Measurements from ENCODE around the gene ZNF764. TPM values are rescaled to one million over a fixed set of nuclear protein-coding genes. Genes with fewer than 3 reads are reported as not detected.

ZNF764 gene
- total RNA-seq, 1 experiment from 2014 or later, result 8.3 TPM

- Mint-ChIP-seq H3K4me3 (ENCODE audit: unreplicated experiment) (no peak overlapping the region), H3K9me3 (ENCODE audit: unreplicated experiment) (no peaks in the 10 kb centered on the region), H3K27ac (ENCODE audit: low read depth, unreplicated experiment) (no peak overlapping the region), H3K27me3 (ENCODE audit: insufficient read depth, unreplicated experiment) (no peaks in the 10 kb centered on the region), H3K4me1 (ENCODE audit: insufficient read depth, unreplicated experiment) (no peaks in the 10 kb centered on the region), H3K36me3 (ENCODE audit: insufficient read depth, unreplicated experiment) (peaks cover 60% of the 10 kb centered on the region)
- POLR2A ChIA-PET, result interaction anchor here (0.8 kb wide), 1 partner anchor 70 kb away, joined by 3 read pairs; the partner anchor contains the start of gene ZNF747
- intact Hi-C loops (cut with micrococcal nuclease), result no loop called here
- BruUV-seq (replicated peaks), result no TSS peak
- DNase-seq (ENCODE audit: unreplicated experiment), result no peak
- CTCF ChIA-PET, result interaction anchor here (0.6 kb wide), 1 partner anchor 77 kb away, joined by 3 read pairs; no protein-coding TSS in a partner anchor
- TF ChIP-seq CTCF (IDR thresholded peaks at IDR 0.05; ENCODE audit: unreplicated experiment), result no peak
Observed at GRCh38 chr16:30604316-30604947, 46.3 kb upstream of the ZNF764 start.

GRCh38 chr16:30603945-30604315 lies 45.8 kb upstream of the ZNF764 start:
- Mint-ChIP-seq H3K4me3 (ENCODE audit: unreplicated experiment) (no peak overlapping the region), H3K36me3 (ENCODE audit: insufficient read depth, unreplicated experiment) (peaks cover 60% of the 10 kb centered on the region), H3K9me3 (ENCODE audit: unreplicated experiment) (no peaks in the 10 kb centered on the region), H3K4me1 (ENCODE audit: insufficient read depth, unreplicated experiment) (no peaks in the 10 kb centered on the region), H3K27ac (ENCODE audit: low read depth, unreplicated experiment) (no peak overlapping the region), H3K27me3 (ENCODE audit: insufficient read depth, unreplicated experiment) (no peaks in the 10 kb centered on the region)
- BruUV-seq (replicated peaks), result no TSS peak
- no peak for DNase-seq (ENCODE audit: unreplicated experiment)
- TF ChIP-seq CTCF (IDR thresholded peaks at IDR 0.05; ENCODE audit: unreplicated experiment), result no peak
- POLR2A ChIA-PET, result interaction anchor here (0.8 to 0.9 kb wide), 2 partner anchors 46 to 69 kb away, joined by 3 read pairs; partner anchors contain the start of genes PRR14 and ZNF747
- CTCF ChIA-PET, result interaction anchor here (0.6 to 1.9 kb wide), 3 partner anchors 8 to 77 kb away, joined by 3 to 9 read pairs (median 3); no protein-coding TSS in a partner anchor
- intact Hi-C loops (cut with micrococcal nuclease), result no loop called here

- Mint-ChIP-seq H3K4me3 (ENCODE audit: unreplicated experiment) (no peak overlapping the region), H3K27ac (ENCODE audit: low read depth, unreplicated experiment) (no peak overlapping the region), H3K9me3 (ENCODE audit: unreplicated experiment) (no peaks in the 10 kb centered on the region), H3K36me3 (ENCODE audit: insufficient read depth, unreplicated experiment) (peaks cover 53% of the 10 kb centered on the region), H3K4me1 (ENCODE audit: insufficient read depth, unreplicated experiment) (no peaks in the 10 kb centered on the region), H3K27me3 (ENCODE audit: insufficient read depth, unreplicated experiment) (no peaks in the 10 kb centered on the region)
- no TSS peak for BruUV-seq (replicated peaks)
- CTCF ChIA-PET, result interaction anchor here (0.6 to 1.9 kb wide), 4 partner anchors 26 to 193 kb away, joined by 3 to 9 read pairs (median 4); no protein-coding TSS in a partner anchor
- DNase-seq (ENCODE audit: unreplicated experiment), result no peak
- intact Hi-C loops (cut with micrococcal nuclease), result no loop called here
- POLR2A ChIA-PET, result interaction anchor here (0.7 to 2.5 kb wide), 4 partner anchors 8 to 48 kb away, joined by 3 to 9 read pairs (median 4); partner anchors contain the start of genes PRR14, ZNF688 and ZNF689
- no peak for TF ChIP-seq CTCF (IDR thresholded peaks at IDR 0.05; ENCODE audit: unreplicated experiment)
Observed at GRCh38 chr16:30602616-30603277, 44.6 kb upstream of the ZNF764 start.

GRCh38 chr16:30601966-30602365 lies 43.8 kb upstream of the ZNF764 start:
- CTCF ChIA-PET, result interaction anchor here (0.6 to 1.6 kb wide), 3 partner anchors 122 to 192 kb away, joined by 3 to 5 read pairs (median 4); no protein-coding TSS in a partner anchor
- DNase-seq (ENCODE audit: unreplicated experiment), result no peak
- POLR2A ChIA-PET, result interaction anchor here (0.7 to 2.5 kb wide), 3 partner anchors 9 to 45 kb away, joined by 3 to 9 read pairs (median 5); partner anchors contain the start of genes ZNF688 and ZNF689
- no TSS peak for BruUV-seq (replicated peaks)
- Mint-ChIP-seq H3K4me1 (ENCODE audit: insufficient read depth, unreplicated experiment) (no peaks in the 10 kb centered on the region), H3K9me3 (ENCODE audit: unreplicated experiment) (no peaks in the 10 kb centered on the region), H3K36me3 (ENCODE audit: insufficient read depth, unreplicated experiment) (peaks cover 45% of the 10 kb centered on the region), H3K27ac (ENCODE audit: low read depth, unreplicated experiment) (peak overlapping the region; percentile 23), H3K27me3 (ENCODE audit: insufficient read depth, unreplicated experiment) (no peaks in the 10 kb centered on the region), H3K4me3 (ENCODE audit: unreplicated experiment) (no peak overlapping the region)
- intact Hi-C loops (cut with micrococcal nuclease), result no loop called here
- no peak for TF ChIP-seq CTCF (IDR thresholded peaks at IDR 0.05; ENCODE audit: unreplicated experiment)
